HEK293 (cell line): ENCODE results near the gene CLCNKB.

Experiments used
- ZBTB8A ChIP-seq: fragments of 450-650 bp; formaldehyde crosslinking; IDR thresholded peaks from 2 replicates; pipeline ENCODE4 v1.5.1; 2016; ENCODE audit warnings: missing biosample characterization, missing genetic modification characterization
- ZNF146 ChIP-seq: fragments of 450-650 bp; formaldehyde crosslinking; IDR thresholded peaks from 2 replicates; pipeline ENCODE4 v1.5.1; 2016; ENCODE audit warnings: missing biosample characterization, missing genetic modification characterization
- ZNF292 ChIP-seq: fragments of 450-650 bp; formaldehyde crosslinking; IDR thresholded peaks from 2 replicates; pipeline ENCODE4 v1.5.1; 2016; ENCODE audit warnings: low read depth, missing biosample characterization, missing genetic modification characterization, borderline replicate concordance
- ZNF747 ChIP-seq: fragments of 450-650 bp; formaldehyde crosslinking; IDR thresholded peaks from 2 replicates; pipeline ENCODE4 v1.5.1; 2016; ENCODE audit warnings: missing biosample characterization, missing genetic modification characterization
- TF ChIP-seq, protein P1 (sequence below): fragments of 450-650 bp; formaldehyde crosslinking; IDR thresholded peaks from 2 replicates; pipeline ENCODE4 v1.5.1; 2016; ENCODE audit warnings: missing biosample characterization, missing genetic modification characterization

GRCh38 chr1:16026723-16027484 lies 16.7 kb upstream of the CLCNKB start:
- TF ChIP-seq, protein P1, sequence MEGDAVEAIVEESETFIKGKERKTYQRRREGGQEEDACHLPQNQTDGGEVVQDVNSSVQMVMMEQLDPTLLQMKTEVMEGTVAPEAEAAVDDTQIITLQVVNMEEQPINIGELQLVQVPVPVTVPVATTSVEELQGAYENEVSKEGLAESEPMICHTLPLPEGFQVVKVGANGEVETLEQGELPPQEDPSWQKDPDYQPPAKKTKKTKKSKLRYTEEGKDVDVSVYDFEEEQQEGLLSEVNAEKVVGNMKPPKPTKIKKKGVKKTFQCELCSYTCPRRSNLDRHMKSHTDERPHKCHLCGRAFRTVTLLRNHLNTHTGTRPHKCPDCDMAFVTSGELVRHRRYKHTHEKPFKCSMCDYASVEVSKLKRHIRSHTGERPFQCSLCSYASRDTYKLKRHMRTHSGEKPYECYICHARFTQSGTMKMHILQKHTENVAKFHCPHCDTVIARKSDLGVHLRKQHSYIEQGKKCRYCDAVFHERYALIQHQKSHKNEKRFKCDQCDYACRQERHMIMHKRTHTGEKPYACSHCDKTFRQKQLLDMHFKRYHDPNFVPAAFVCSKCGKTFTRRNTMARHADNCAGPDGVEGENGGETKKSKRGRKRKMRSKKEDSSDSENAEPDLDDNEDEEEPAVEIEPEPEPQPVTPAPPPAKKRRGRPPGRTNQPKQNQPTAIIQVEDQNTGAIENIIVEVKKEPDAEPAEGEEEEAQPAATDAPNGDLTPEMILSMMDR (tag by site-specific recombination): no peak
- TF ChIP-seq ZNF747 (no peak), ZNF292 (no peak), ZNF146 (tag by site-specific recombination) (no peak), ZBTB8A (tag by site-specific recombination) (no peak)
